HFF-Myc (cell line): ENCODE measurements around the gene MICU1.

Experiments used
- DNase-seq: peaks from one replicate; pipeline ENCODE4 v3.0.0-alpha.2; 2011; ENCODE audit warnings: low read depth; ENCODE audit errors: extremely low read depth
- H3K4me3 ChIP-seq: replicated peaks from 2 replicates; pipeline ENCODE4 v1.5.1; 2011; ENCODE audit warnings: low read depth, mild to moderate bottlenecking, control low read depth, low read length
- TF ChIP-seq, protein P1 (sequence below): IDR thresholded peaks from 2 replicates; pipeline ENCODE4 v1.5.1; 2012; ENCODE audit warnings: mild to moderate bottlenecking, low read depth, low read length, control low read depth; ENCODE audit errors: missing control alignments

Gene MICU1

GRCh38 chr10:72464438-72464837 is 161.4 kb downstream of the MICU1 start:
- no peak for DNase-seq
- H3K4me3 ChIP-seq, result no peak overlapping the region
- TF ChIP-seq, protein P1, sequence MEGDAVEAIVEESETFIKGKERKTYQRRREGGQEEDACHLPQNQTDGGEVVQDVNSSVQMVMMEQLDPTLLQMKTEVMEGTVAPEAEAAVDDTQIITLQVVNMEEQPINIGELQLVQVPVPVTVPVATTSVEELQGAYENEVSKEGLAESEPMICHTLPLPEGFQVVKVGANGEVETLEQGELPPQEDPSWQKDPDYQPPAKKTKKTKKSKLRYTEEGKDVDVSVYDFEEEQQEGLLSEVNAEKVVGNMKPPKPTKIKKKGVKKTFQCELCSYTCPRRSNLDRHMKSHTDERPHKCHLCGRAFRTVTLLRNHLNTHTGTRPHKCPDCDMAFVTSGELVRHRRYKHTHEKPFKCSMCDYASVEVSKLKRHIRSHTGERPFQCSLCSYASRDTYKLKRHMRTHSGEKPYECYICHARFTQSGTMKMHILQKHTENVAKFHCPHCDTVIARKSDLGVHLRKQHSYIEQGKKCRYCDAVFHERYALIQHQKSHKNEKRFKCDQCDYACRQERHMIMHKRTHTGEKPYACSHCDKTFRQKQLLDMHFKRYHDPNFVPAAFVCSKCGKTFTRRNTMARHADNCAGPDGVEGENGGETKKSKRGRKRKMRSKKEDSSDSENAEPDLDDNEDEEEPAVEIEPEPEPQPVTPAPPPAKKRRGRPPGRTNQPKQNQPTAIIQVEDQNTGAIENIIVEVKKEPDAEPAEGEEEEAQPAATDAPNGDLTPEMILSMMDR, result no peak

- TF ChIP-seq, protein P1, result no peak
- no peak overlapping the region for H3K4me3 ChIP-seq
- no peak for DNase-seq
Observed at GRCh38 chr10:72462261-72462660, 163.6 kb downstream of the MICU1 start.

GRCh38 chr10:72461085-72461484 is 164.8 kb downstream of the MICU1 start:
- TF ChIP-seq, protein P1, result no peak
- no peak overlapping the region for H3K4me3 ChIP-seq
- no peak for DNase-seq

- TF ChIP-seq, protein P1, result no peak
- H3K4me3 ChIP-seq, result no peak overlapping the region
- DNase-seq, result no peak
Observed at GRCh38 chr10:72460284-72460876, 165.5 kb downstream of the MICU1 start.

DNA sequence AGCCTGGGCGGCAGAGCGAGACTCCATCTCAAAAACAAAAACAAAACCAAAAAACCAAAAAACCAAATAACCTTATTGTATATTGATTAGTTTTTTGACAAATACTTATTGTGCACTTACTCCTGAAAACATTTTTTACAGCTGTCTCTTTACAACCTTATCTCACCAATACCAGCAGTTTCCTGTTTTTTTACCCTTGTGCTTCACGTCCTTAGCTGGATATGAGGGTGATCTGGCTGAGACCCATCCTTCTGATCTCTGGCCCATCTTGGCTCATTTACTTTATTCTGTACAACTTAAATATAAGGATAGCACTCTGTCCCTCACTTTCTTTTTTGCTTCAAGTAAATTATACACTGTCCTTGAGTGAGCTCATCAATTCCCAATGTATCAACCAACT is 166.6 kb downstream of the MICU1 start:
- H3K4me3 ChIP-seq, result no peak overlapping the region
- DNase-seq, result no peak
- TF ChIP-seq, protein P1, result no peak

- no peak overlapping the region for H3K4me3 ChIP-seq
- TF ChIP-seq, protein P1, result no peak
- no peak for DNase-seq
Observed at GRCh38 chr10:72455889-72456595, 169.8 kb downstream of the MICU1 start.
